ENCODE results near the gene TMEM150C. TPM values are rescaled to one million over a fixed set of nuclear protein-coding genes. Genes with fewer than 3 reads are reported as not detected.

Gene TMEM150C
- polyA plus RNA-seq, 1 donor from 2014 or later = 4.9 TPM

GRCh38 chr4:82604522-82604921, 42.7 kb upstream of the TMEM150C start:
- Histone ChIP-seq H3K9ac (ENCODE audit: low read length) (no peak overlapping the region), H3F3A (ENCODE audit: insufficient read depth, low read length, poor library complexity, severe bottlenecking) (no peaks in the 10 kb centered on the region), H3K4me2 (ENCODE audit: low read length) (no peak overlapping the region), H3K36me3 (ENCODE audit: insufficient read depth, low read length) (no peaks in the 10 kb centered on the region), H3K9me3 (ENCODE audit: low read length) (no peaks in the 10 kb centered on the region), H3K27me3 (ENCODE audit: insufficient read depth, low read depth, low read length) (no peaks in the 10 kb centered on the region), H3K4me3 (ENCODE audit: low read length) (no peak overlapping the region), H3K9me2 (ENCODE audit: insufficient read depth, low read length) (no peaks in the 10 kb centered on the region), H4K20me1 (ENCODE audit: insufficient read depth) (no peaks in the 10 kb centered on the region), H3K79me2 (replicated peaks; ENCODE audit: insufficient read depth, low read length) (no peaks in the 10 kb centered on the region), H3K27ac (ENCODE audit: low read length) (no peak overlapping the region), H2AFZ (ENCODE audit: low read depth, low read length) (no peak overlapping the region)
- TF ChIP-seq RAD21 (conservative IDR thresholded peaks at IDR 0.05) = no peak
- TF ChIP-seq CTCF (IDR thresholded peaks at IDR 0.05; ENCODE audit: poor library complexity, severe bottlenecking) = no peak
- TF ChIP-seq TAF1 (IDR thresholded peaks at IDR 0.05; ENCODE audit: low read depth) = no peak
- TF ChIP-seq EP300 (conservative IDR thresholded peaks at IDR 0.05; ENCODE audit: poor library complexity, severe bottlenecking) = no peak
- no peak for TF ChIP-seq EZH2 (IDR thresholded peaks at IDR 0.05; ENCODE audit: borderline replicate concordance, insufficient read depth, low read length, poor library complexity, severe bottlenecking)
- no peak for TF ChIP-seq POLR2AphosphoS5 (IDR thresholded peaks at IDR 0.05)
- TF ChIP-seq REST (IDR thresholded peaks at IDR 0.05; ENCODE audit: borderline replicate concordance) = no peak
- TF ChIP-seq SMC3 (conservative IDR thresholded peaks at IDR 0.05; ENCODE audit: poor library complexity) = no peak
- no peak for TF ChIP-seq MXI1 (conservative IDR thresholded peaks at IDR 0.05; ENCODE audit: poor library complexity, severe bottlenecking)

- Histone ChIP-seq H3K79me2 (replicated peaks; ENCODE audit: insufficient read depth, low read length) (no peaks in the 10 kb centered on the region), H3K4me3 (ENCODE audit: low read length) (no peak overlapping the region), H4K20me1 (ENCODE audit: insufficient read depth) (no peaks in the 10 kb centered on the region), H3F3A (ENCODE audit: insufficient read depth, low read length, poor library complexity, severe bottlenecking) (no peaks in the 10 kb centered on the region), H3K27me3 (ENCODE audit: insufficient read depth, low read depth, low read length) (no peaks in the 10 kb centered on the region), H3K9me3 (ENCODE audit: low read length) (no peaks in the 10 kb centered on the region), H3K9ac (ENCODE audit: low read length) (no peak overlapping the region), H3K9me2 (ENCODE audit: insufficient read depth, low read length) (no peaks in the 10 kb centered on the region), H3K36me3 (ENCODE audit: insufficient read depth, low read length) (no peaks in the 10 kb centered on the region), H3K4me2 (ENCODE audit: low read length) (no peak overlapping the region), H3K27ac (ENCODE audit: low read length) (no peak overlapping the region), H2AFZ (ENCODE audit: low read depth, low read length) (no peak overlapping the region)
- TF ChIP-seq CTCF (IDR thresholded peaks at IDR 0.05; ENCODE audit: poor library complexity, severe bottlenecking) (no peak), TAF1 (IDR thresholded peaks at IDR 0.05; ENCODE audit: low read depth) (no peak), EZH2 (IDR thresholded peaks at IDR 0.05; ENCODE audit: borderline replicate concordance, insufficient read depth, low read length, poor library complexity, severe bottlenecking) (no peak), MXI1 (conservative IDR thresholded peaks at IDR 0.05; ENCODE audit: poor library complexity, severe bottlenecking) (no peak), POLR2AphosphoS5 (IDR thresholded peaks at IDR 0.05) (no peak), REST (IDR thresholded peaks at IDR 0.05; ENCODE audit: borderline replicate concordance) (no peak), SMC3 (conservative IDR thresholded peaks at IDR 0.05; ENCODE audit: poor library complexity) (no peak), EP300 (conservative IDR thresholded peaks at IDR 0.05; ENCODE audit: poor library complexity, severe bottlenecking) (no peak), RAD21 (conservative IDR thresholded peaks at IDR 0.05) (no peak)
Measured at GRCh38 chr4:82601242-82602015, 39.6 kb upstream of the TMEM150C start.

Measured in neural cell (in vitro differentiated cells).